Measurements from ENCODE around the gene ADAMTS16.

Gene ADAMTS16

GRCh38 chr5:5293029-5293428 is 152.9 kb downstream of the ADAMTS16 start:
- DNase-seq = no peak

GRCh38 chr5:5294429-5294828 is 154.3 kb downstream of the ADAMTS16 start:
- no peak for DNase-seq

- DNase-seq = no peak
Observed at GRCh38 chr5:5295351-5295750, 155.2 kb downstream of the ADAMTS16 start.

- no peak for DNase-seq
Observed at GRCh38 chr5:5296051-5296450, 155.9 kb downstream of the ADAMTS16 start.

GRCh38 chr5:5297432-5298067 is 157.4 kb downstream of the ADAMTS16 start:
- DNase-seq = no peak

- no peak for DNase-seq
Observed at GRCh38 chr5:5298068-5298633, 158.0 kb downstream of the ADAMTS16 start.

- no peak for DNase-seq
Observed at GRCh38 chr5:5298841-5299541, 158.9 kb downstream of the ADAMTS16 start.

GRCh38 chr5:5301176-5301575 is 161.0 kb downstream of the ADAMTS16 start:
- no peak for DNase-seq

GRCh38 chr5:5302201-5302600 is 162.1 kb downstream of the ADAMTS16 start:
- no peak for DNase-seq

GRCh38 chr5:5303242-5303641 is 163.1 kb downstream of the ADAMTS16 start:
- DNase-seq = no peak

- no peak for DNase-seq
Observed at GRCh38 chr5:5304361-5305020, 164.4 kb downstream of the ADAMTS16 start.

GRCh38 chr5:5306696-5307095 is 166.6 kb downstream of the ADAMTS16 start:
- DNase-seq = no peak

- DNase-seq = no peak
Observed at GRCh38 chr5:5308319-5308718, 168.2 kb downstream of the ADAMTS16 start.

GRCh38 chr5:5309645-5310044 is 169.5 kb downstream of the ADAMTS16 start:
- DNase-seq = no peak

- DNase-seq = no peak
Observed at GRCh38 chr5:5313101-5313635, 173.0 kb downstream of the ADAMTS16 start.

GRCh38 chr5:5314166-5314565 is 174.0 kb downstream of the ADAMTS16 start:
- DNase-seq = no peak

GRCh38 chr5:5314626-5315025 is 174.5 kb downstream of the ADAMTS16 start:
- DNase-seq = no peak

- DNase-seq = no peak
Observed at GRCh38 chr5:5315068-5315980, 175.2 kb downstream of the ADAMTS16 start.

- DNase-seq = no peak
Observed at GRCh38 chr5:5316334-5316733, 176.2 kb downstream of the ADAMTS16 start.

- no peak for DNase-seq
Observed at GRCh38 chr5:5317976-5318375, 177.8 kb downstream of the ADAMTS16 start.

GRCh38 chr5:5318426-5319190 is 178.5 kb downstream of the ADAMTS16 start:
- DNase-seq = no peak

All from CD4-positive, alpha-beta T cell treated with Interleukin-1 beta for 1 hour (primary cell).